Renal cortex interstitium (tissue), 11 donors: ENCODE results near the gene CCNG2. TPM values are rescaled to one million over a fixed set of nuclear protein-coding genes. Genes with fewer than 3 reads are reported as not detected.
A peak's percentile ranks its signal among the peaks of the same experiment; 100 is the strongest.

Source experiments
- DNase-seq, 11 donors: peaks; one replicate each; pipeline ENCODE4 v3.0.0-alpha.2; 2013; ENCODE audit warnings: low read depth in 9 of 11, low spot score in 4 of 11; ENCODE audit errors: extremely low read depth in 1 of 11
- polyA plus RNA-seq, 3 donors: library from polyadenylated mRNA; unstranded; fragments of 120-200 nt; gene quantifications; one replicate each; pipeline ENCODE4 v1.2.1, GENCODE V29; 2013; ENCODE audit not compliant: insufficient read length in 3 of 3

CCNG2 gene
- polyA plus RNA-seq, 3 donors: 126 to 169 (median 167) TPM

- DNase-seq: no peak
Measured at GRCh38 chr4:77193511-77194102, 36.6 kb downstream of the CCNG2 start.

- no peak for DNase-seq
Measured at GRCh38 chr4:77194366-77194765, 37.4 kb downstream of the CCNG2 start.

- DNase-seq: no peak
Measured at GRCh38 chr4:77194989-77195388, 38.0 kb downstream of the CCNG2 start.

GRCh38 chr4:77196866-77197265 is 39.9 kb downstream of the CCNG2 start:
- DNase-seq: no peak

GRCh38 chr4:77197361-77197760 is 40.4 kb downstream of the CCNG2 start:
- DNase-seq: no peak

GRCh38 chr4:77197831-77198230 is 40.8 kb downstream of the CCNG2 start:
- DNase-seq: no peak

- no peak for DNase-seq
Measured at GRCh38 chr4:77199276-77199675, 42.3 kb downstream of the CCNG2 start.

GRCh38 chr4:77199701-77200100 is 42.7 kb downstream of the CCNG2 start:
- no peak for DNase-seq

- DNase-seq: no peak
Measured at GRCh38 chr4:77201343-77201742, 44.3 kb downstream of the CCNG2 start.

- no peak for DNase-seq
Measured at GRCh38 chr4:77201857-77202256, 44.9 kb downstream of the CCNG2 start.

GRCh38 chr4:77202491-77202890 is 45.5 kb downstream of the CCNG2 start:
- no peak for DNase-seq

- peak; percentile 58 to 86 (median 70) for DNase-seq
Measured at GRCh38 chr4:77203380-77204197, 46.6 kb downstream of the CCNG2 start.

GRCh38 chr4:77204621-77205020 is 47.6 kb downstream of the CCNG2 start:
- DNase-seq: no peak

- DNase-seq: no peak
Measured at GRCh38 chr4:77209012-77209411, 52.0 kb downstream of the CCNG2 start.

- peak in 1 of 11 donors; percentile 11 for DNase-seq
Measured at GRCh38 chr4:77209936-77210335, 52.9 kb downstream of the CCNG2 start.

- no peak for DNase-seq
Measured at GRCh38 chr4:77215107-77215506, 58.1 kb downstream of the CCNG2 start.

GRCh38 chr4:77217526-77217925 is 60.5 kb downstream of the CCNG2 start:
- DNase-seq: no peak

- DNase-seq: no peak
Measured at GRCh38 chr4:77219266-77219665, 62.3 kb downstream of the CCNG2 start.
